ENCODE results near the gene PTMA. TPM values are rescaled to one million over a fixed set of nuclear protein-coding genes. Genes with fewer than 3 reads are reported as not detected.

Gene PTMA
- total RNA-seq, 1 donor from 2014 or later: 1,228 TPM

DNA sequence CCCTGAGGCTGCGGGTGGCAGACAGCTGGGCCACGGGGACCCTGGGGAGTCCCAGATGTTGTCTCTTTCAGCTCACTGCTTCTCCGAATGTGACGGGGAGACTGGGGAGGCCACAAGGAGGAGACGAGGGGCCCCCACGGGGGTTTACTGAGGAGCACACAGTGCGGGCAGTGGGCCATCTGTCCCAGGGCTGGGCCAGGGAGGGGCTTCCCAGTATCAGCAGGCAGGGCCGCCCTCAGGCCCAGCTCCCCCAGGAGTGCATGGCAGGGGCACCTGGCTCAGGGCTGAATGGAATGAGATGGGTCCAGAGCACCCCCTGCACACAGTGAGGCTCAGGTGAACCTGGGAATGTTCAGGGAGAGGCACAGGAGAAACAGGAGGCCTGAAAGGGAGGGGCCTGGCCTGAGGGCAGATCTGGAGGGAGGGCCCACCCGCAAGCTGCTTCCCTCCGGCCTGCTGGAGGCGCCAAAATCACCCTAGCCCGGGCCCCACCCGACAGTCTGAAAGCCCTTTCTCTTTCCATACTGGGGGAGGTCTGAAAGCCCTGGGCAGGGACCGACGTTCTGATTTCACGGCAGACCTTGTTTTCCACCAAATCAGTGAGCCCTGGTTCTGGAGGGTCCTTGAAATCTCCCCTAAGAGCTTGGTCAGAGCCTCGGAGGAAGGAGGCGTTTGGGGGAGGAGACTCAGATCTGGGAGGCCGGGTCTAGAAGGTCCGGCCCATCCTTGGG is 35.5 kb upstream of the PTMA start:
- H3K9me3 Mint-ChIP-seq: no peaks in the 10 kb centered on the region
- TF ChIP-seq CTCF (conservative IDR thresholded peaks at IDR 0.05): peak; percentile 38
- H3K36me3 Mint-ChIP-seq: no peaks in the 10 kb centered on the region
- H3K4me3 Mint-ChIP-seq: no peak overlapping the region
- no peaks in the 10 kb centered on the region for H3K27me3 Mint-ChIP-seq
- H3K27ac Mint-ChIP-seq: peak overlapping the region; percentile 36
- H3K4me1 Mint-ChIP-seq (ENCODE audit: unreplicated experiment): peaks cover 16% of the 10 kb centered on the region
- no peak for DNase-seq (ENCODE audit: extremely low spot score, unreplicated experiment)

DNA sequence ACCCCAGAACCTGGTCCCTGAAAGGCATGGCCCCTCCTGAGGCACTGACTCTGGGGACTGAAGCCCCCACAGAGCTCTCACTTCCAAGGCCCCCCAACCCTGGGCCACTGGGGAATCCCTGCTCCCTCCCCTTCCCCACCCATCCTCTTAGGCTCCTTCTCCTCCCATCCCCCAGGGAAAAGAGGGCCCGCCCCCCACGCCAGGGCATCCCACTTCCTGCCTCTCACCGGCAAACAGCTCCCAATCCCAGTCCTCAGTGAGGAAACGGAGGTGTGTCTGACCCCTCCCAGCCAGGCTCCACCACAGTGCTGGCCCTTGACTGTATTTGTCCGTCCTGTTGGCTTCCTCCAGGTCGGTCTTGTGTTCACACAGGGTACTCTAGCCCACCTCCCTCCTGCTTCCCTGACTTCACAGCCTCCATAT is 35.0 kb upstream of the PTMA start:
- H3K27me3 Mint-ChIP-seq: no peaks in the 10 kb centered on the region
- peaks cover 17% of the 10 kb centered on the region for H3K4me1 Mint-ChIP-seq (ENCODE audit: unreplicated experiment)
- no peak for TF ChIP-seq CTCF (conservative IDR thresholded peaks at IDR 0.05)
- no peaks in the 10 kb centered on the region for H3K9me3 Mint-ChIP-seq
- H3K36me3 Mint-ChIP-seq: no peaks in the 10 kb centered on the region
- DNase-seq (ENCODE audit: extremely low spot score, unreplicated experiment): no peak
- H3K4me3 Mint-ChIP-seq: peak overlapping the region; percentile 57
- peak overlapping the region; percentile 83 for H3K27ac Mint-ChIP-seq

DNA sequence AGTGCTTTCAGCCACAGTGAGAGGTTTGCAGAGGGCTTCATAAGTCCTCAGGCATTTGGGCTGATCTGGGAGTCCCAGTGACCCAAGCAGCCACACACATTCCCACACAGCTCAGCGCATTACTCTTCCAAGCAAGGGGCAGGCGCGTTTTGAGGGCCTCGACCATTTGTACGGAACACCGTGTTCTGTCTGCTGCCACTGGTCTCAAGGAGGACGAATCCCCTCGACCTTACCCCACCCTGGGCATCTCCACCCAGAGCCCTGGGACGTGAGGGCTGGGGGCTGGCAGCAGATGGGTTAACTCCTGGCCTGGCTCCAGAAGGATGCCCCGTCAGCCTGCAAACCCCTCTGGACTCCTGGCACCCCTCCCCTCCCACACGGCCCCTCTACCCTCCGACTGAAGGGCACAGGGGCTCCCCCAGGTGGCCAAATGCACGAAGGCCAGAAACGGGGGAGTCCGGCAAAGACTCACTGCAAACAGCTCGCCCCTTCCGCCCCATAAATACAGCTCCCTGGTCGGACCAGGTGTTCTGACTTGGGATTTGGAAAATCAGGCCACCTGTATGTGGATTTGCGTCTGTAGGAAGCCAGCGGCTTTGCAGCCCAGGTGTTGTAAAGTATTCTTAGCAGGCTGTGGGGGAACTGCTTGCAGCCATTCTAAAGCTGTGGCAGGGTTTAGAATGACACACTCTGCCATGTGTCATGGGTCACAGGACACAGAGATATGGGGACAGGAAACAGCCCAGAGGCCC is 33.6 kb upstream of the PTMA start:
- Mint-ChIP-seq H3K9me3 (no peaks in the 10 kb centered on the region), H3K27me3 (no peaks in the 10 kb centered on the region), H3K27ac (no peak overlapping the region), H3K36me3 (no peaks in the 10 kb centered on the region), H3K4me1 (ENCODE audit: unreplicated experiment) (peaks cover 17% of the 10 kb centered on the region), H3K4me3 (no peak overlapping the region)
- peak; percentile 87 for TF ChIP-seq CTCF (conservative IDR thresholded peaks at IDR 0.05)
- peak; percentile 79 for DNase-seq (ENCODE audit: extremely low spot score, unreplicated experiment)

GRCh38 chr2:231676243-231676642 is 32.1 kb upstream of the PTMA start:
- Mint-ChIP-seq H3K4me3 (no peak overlapping the region), H3K27ac (no peak overlapping the region), H3K27me3 (no peaks in the 10 kb centered on the region), H3K9me3 (no peaks in the 10 kb centered on the region), H3K4me1 (ENCODE audit: unreplicated experiment) (peaks cover 17% of the 10 kb centered on the region), H3K36me3 (no peaks in the 10 kb centered on the region)
- no peak for TF ChIP-seq CTCF (conservative IDR thresholded peaks at IDR 0.05)
- DNase-seq (ENCODE audit: extremely low spot score, unreplicated experiment): no peak

DNA sequence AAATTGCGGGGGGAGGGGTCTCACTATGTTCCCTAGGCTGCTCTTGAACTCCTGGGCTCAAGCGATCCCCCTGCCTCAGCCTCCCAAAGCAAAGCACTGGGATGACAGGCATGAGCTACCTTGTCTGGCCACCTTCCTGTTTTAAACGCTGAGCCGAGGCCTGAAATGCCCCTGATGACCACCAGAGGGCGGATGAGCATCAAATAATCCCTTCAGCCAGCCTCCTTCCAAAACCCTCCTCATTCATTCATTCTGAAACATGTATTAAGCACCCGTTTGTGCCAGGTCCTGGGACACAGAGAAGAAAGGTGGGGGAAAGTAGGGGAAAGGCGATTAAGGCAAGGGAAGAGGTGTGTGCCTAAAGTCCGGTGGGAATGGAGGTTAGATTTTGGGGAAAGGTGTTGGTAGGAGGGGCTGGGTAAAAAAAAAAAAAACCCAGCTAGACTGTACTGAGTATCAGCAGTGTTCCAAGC is 30.7 kb upstream of the PTMA start:
- Mint-ChIP-seq H3K9me3 (no peaks in the 10 kb centered on the region), H3K27ac (peak overlapping the region; percentile 76), H3K4me1 (ENCODE audit: unreplicated experiment) (peaks cover 24% of the 10 kb centered on the region), H3K27me3 (no peaks in the 10 kb centered on the region), H3K36me3 (no peaks in the 10 kb centered on the region), H3K4me3 (peak overlapping the region; percentile 66)
- peak; percentile 83 for DNase-seq (ENCODE audit: extremely low spot score, unreplicated experiment)
- peak; percentile 95 for TF ChIP-seq CTCF (conservative IDR thresholded peaks at IDR 0.05)
